Trophoblast cell (in vitro differentiated cells and primary cell): ENCODE data around the gene RHOXF1.
"Not testable (repeated sequence)": the region's sequence is repeated elsewhere in the genome, so short reads cannot be mapped to it uniquely, and the experiment has no call there.

Experiments used
- DNase-seq, 2 donors: peaks; one replicate each; pipeline ENCODE4 v3.0.0-alpha.2; 2016
- H2AFZ ChIP-seq: 2 replicates; pipeline ENCODE4 v1.6.1; 2013; ENCODE audit warnings: low read length, moderate library complexity, mild to moderate bottlenecking; ENCODE audit not compliant: insufficient read depth, poor library complexity
- H2AK5ac ChIP-seq: 2 replicates; pipeline ENCODE4 v1.6.1; 2013; ENCODE audit warnings: mild to moderate bottlenecking, low read length
- H2BK120ac ChIP-seq: 2 replicates; pipeline ENCODE4 v1.6.1; 2013; ENCODE audit warnings: low read length, mild to moderate bottlenecking, moderate library complexity; ENCODE audit not compliant: insufficient read depth, poor library complexity
- H2BK12ac ChIP-seq: 2 replicates; pipeline ENCODE4 v1.6.1; 2013; ENCODE audit warnings: mild to moderate bottlenecking, low read length, moderate library complexity
- H2BK5ac ChIP-seq: 2 replicates; pipeline ENCODE4 v1.6.1; 2013; ENCODE audit warnings: low read length, low read depth, moderate library complexity, mild to moderate bottlenecking; ENCODE audit not compliant: poor library complexity
- H3K14ac ChIP-seq: 2 replicates; pipeline ENCODE4 v1.6.1; 2013; ENCODE audit warnings: mild to moderate bottlenecking, low read length
- H3K18ac ChIP-seq: 2 replicates; pipeline ENCODE4 v1.6.1; 2013; ENCODE audit warnings: mild to moderate bottlenecking, low read length
- H3K23ac ChIP-seq: 2 replicates; pipeline ENCODE4 v1.6.1; 2013; ENCODE audit warnings: low read length
- H3K27ac ChIP-seq: 2 replicates; pipeline ENCODE4 v1.5.1; 2013; ENCODE audit warnings: low read depth, mild to moderate bottlenecking, inconsistent platforms, low read length, moderate library complexity
- H3K27me3 ChIP-seq: 2 replicates; pipeline ENCODE4 v1.6.1; 2013; ENCODE audit warnings: inconsistent platforms, mild to moderate bottlenecking, low read length, moderate library complexity; ENCODE audit not compliant: insufficient read depth
- H3K36me3 ChIP-seq, 2 experiments: 1 replicate in 1 of 2; 2 replicates in 1 of 2; pipeline ENCODE4 v1.6.1; 2013; ENCODE audit warnings: low read length in 2 of 2, mild to moderate bottlenecking in 2 of 2, moderate library complexity in 1 of 2; ENCODE audit not compliant: insufficient read depth in 2 of 2, control insufficient read depth in 1 of 2
- H3K4ac ChIP-seq: 2 replicates; pipeline ENCODE4 v1.6.1; 2013; ENCODE audit warnings: low read depth, mild to moderate bottlenecking, low read length, moderate library complexity
- H3K4me1 ChIP-seq, 2 experiments: 1 replicate in 1 of 2; 2 replicates in 1 of 2; pipeline ENCODE4 v1.6.1; 2013; ENCODE audit warnings: low read length in 2 of 2, mild to moderate bottlenecking in 2 of 2, moderate library complexity in 1 of 2; ENCODE audit not compliant: insufficient read depth in 2 of 2, control insufficient read depth in 1 of 2
- H3K4me2 ChIP-seq: 2 replicates; pipeline ENCODE4 v1.6.1; 2013; ENCODE audit warnings: inconsistent platforms, mild to moderate bottlenecking, low read length, moderate library complexity
- H3K4me3 ChIP-seq: 2 replicates; pipeline ENCODE4 v1.5.1; 2013; ENCODE audit warnings: mild to moderate bottlenecking, low read depth, low read length, inconsistent platforms
- H3K79me1 ChIP-seq: one replicate; pipeline ENCODE4 v1.6.1; 2013; ENCODE audit warnings: low read length
- H3K79me2 ChIP-seq: 2 replicates; pipeline ENCODE4 v1.6.1; 2013; ENCODE audit warnings: low read length, mild to moderate bottlenecking; ENCODE audit not compliant: control insufficient read depth, insufficient read depth, poor library complexity
- H3K9ac ChIP-seq: 2 replicates; pipeline ENCODE4 v1.6.1; 2013; ENCODE audit warnings: mild to moderate bottlenecking, low read length
- H3K9me3 ChIP-seq: 2 replicates; pipeline ENCODE4 v1.6.1; 2013; ENCODE audit warnings: low read depth, mild to moderate bottlenecking, control low read depth, inconsistent platforms, low read length; ENCODE audit not compliant: insufficient read depth
- H4K12ac ChIP-seq: 2 replicates; pipeline ENCODE4 v1.6.1; 2013; ENCODE audit warnings: low read depth, mild to moderate bottlenecking, low read length, moderate library complexity
- H4K8ac ChIP-seq: 2 replicates; pipeline ENCODE4 v1.6.1; 2013; ENCODE audit warnings: low read depth, mild to moderate bottlenecking, low read length, moderate library complexity
- H4K91ac ChIP-seq: one replicate; pipeline ENCODE4 v1.6.1; 2013; ENCODE audit warnings: low read depth, mild to moderate bottlenecking, low read length, moderate library complexity
- WGBS: extraction: QIAGEN DNeasy Blood & Tissue Kit; methylation state at CpG from one replicate; pipeline ENCODE4 v1.1.7; 2013; ENCODE audit warnings: missing lambda C conversion rate; ENCODE audit not compliant: insufficient read length, insufficient coverage; ENCODE audit errors: extremely low coverage; 5-methylcytosine and 5-hydroxymethylcytosine counted together

RHOXF1 gene

DNA sequence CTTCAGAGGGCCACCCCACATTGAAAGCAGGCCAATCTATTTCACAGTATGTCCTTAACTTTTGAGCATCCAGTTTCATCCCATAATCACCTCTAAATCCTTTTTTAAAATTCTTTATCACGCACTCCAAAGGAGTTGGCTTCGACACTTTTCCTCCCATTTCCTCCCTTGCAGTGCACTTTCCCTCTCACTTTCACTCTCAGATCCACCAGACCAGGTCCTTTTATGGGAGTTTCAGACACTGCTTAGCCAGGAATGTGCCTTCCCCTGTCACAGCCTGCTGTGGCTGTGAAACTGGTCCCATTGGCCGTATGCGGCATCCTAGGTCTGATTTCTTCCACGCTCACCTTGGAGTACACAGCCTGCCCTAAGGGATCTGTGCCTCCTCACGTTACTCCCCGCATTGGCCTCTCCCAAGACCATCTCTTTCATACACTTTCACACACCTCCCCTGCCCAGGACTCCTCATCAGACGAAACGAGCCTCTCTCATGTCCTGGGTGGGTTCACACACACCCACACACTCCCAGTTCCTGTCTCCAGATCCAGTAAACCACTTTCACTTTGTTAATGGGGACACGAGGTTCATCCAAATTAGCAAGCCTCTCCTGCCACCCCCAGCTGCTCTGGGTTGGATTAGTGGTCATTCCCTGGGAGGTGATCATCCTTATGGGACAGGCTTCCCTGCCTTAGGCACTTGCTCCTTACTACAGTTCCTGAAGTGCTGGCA is 28.3 kb downstream of the RHOXF1 start:
- Histone ChIP-seq H3K9me3 (no peaks in the 10 kb centered on the region), H4K91ac (no peak overlapping the region), H3K14ac (no peak overlapping the region), H3K18ac (no peak overlapping the region), H2AK5ac (no peak overlapping the region), H3K9ac (no peak overlapping the region), H3K36me3 (no peaks in the 10 kb centered on the region), H3K79me2 (no peaks in the 10 kb centered on the region), H2BK120ac (no peak overlapping the region), H3K79me1 (no peaks in the 10 kb centered on the region), H3K27me3 (no peaks in the 10 kb centered on the region), H4K12ac (no peak overlapping the region), H3K4me2 (no peak overlapping the region), H4K8ac (no peak overlapping the region), H2AFZ (no peak overlapping the region), H3K23ac (no peak overlapping the region), H3K4me1 (peaks cover 3 to 4% of the 10 kb centered on the region in 2 experiments), H3K4me3 (no peak overlapping the region), H2BK5ac (no peak overlapping the region), H3K27ac (no peak overlapping the region), H3K4ac (no peak overlapping the region), H2BK12ac (no peak overlapping the region)
- WGBS = no CpG with 5 or more reads among the region's 10 CpGs
- DNase-seq = no peak

DNA sequence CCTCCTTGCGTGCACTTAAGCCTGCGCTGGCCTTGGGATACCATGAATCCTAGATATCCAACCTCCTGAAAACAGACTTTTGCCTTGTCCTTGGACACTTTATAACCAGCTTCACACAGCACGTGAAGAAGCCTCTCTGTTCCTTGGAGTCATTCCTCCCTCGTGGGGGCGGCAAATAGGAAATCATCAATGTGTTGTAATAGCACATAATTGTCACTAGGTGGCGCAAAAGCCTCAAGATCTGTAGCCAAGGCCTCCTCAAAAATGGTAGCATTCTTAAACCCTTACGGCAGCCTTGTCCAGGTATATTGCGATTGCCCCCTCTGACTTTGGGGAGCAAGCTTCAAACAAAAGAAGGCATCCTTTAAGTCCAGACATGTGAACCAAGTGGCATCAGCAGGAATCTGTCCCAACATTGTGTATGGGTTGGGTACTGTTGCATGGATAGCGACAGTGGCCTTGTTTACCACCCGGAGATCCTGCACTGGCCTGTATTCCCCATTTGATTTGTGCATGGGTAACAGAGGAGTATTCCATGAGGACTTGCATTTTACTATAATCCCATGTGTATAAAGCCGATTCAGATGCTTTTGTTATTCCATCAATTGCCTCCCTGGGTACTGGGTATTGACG is 30.0 kb downstream of the RHOXF1 start:
- H3K18ac ChIP-seq, H3K23ac ChIP-seq, H4K91ac ChIP-seq, H4K8ac ChIP-seq, H3K4me3 ChIP-seq, H3K4me2 ChIP-seq, H3K9me3 ChIP-seq, DNase-seq, H4K12ac ChIP-seq, H3K79me2 ChIP-seq, H3K4me1 ChIP-seq, H2AK5ac ChIP-seq, H3K14ac ChIP-seq, H3K36me3 ChIP-seq, H2BK5ac ChIP-seq, H2BK120ac ChIP-seq, H3K27me3 ChIP-seq, H3K27ac ChIP-seq, H3K9ac ChIP-seq, H2AFZ ChIP-seq, H3K4ac ChIP-seq, H2BK12ac ChIP-seq, H3K79me1 ChIP-seq: not testable (repeated sequence)
- no CpG with 5 or more reads among the region's 12 CpGs for WGBS

DNA sequence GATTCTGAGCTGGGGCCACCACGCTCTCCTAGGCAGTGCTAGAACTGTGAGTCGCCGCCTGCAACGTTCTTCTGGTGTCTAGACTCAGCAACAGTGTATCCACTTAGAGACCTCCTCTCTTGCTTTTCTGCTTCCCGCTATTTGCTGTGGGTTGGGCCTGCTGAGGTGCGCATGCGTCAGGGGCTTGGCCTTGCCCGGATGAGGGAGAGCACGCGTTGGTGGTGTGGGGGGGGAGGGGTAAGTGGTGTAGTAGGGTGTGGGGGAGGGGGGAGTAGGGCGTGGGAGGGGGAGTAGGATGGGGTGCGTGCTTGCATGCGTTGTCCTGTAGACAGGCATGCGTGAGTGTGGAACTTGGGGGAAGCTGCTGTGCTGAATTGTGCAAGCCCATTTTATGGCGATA is 38.1 kb downstream of the RHOXF1 start, which contains the start of gene RHOXF2B:
TSS of gene RHOXF2B (minus strand) at position 101 of the 400 bp plus-strand sequence. CDS start 138 bp downstream, outside the sequence.
- not testable (repeated sequence) for H3K4me3 ChIP-seq, H3K36me3 ChIP-seq, H4K8ac ChIP-seq, H3K23ac ChIP-seq, H3K4me1 ChIP-seq, H2AFZ ChIP-seq, H3K9me3 ChIP-seq, H2AK5ac ChIP-seq, H3K27ac ChIP-seq, H3K4ac ChIP-seq, H4K91ac ChIP-seq, H3K18ac ChIP-seq, H3K79me1 ChIP-seq, H4K12ac ChIP-seq, H3K27me3 ChIP-seq, H3K9ac ChIP-seq, H2BK120ac ChIP-seq, H3K14ac ChIP-seq, H2BK5ac ChIP-seq, DNase-seq, H2BK12ac ChIP-seq, H3K4me2 ChIP-seq, H3K79me2 ChIP-seq
- whole genome bisulfite sequencing = no CpG with 5 or more reads among the region's 15 CpGs

DNA sequence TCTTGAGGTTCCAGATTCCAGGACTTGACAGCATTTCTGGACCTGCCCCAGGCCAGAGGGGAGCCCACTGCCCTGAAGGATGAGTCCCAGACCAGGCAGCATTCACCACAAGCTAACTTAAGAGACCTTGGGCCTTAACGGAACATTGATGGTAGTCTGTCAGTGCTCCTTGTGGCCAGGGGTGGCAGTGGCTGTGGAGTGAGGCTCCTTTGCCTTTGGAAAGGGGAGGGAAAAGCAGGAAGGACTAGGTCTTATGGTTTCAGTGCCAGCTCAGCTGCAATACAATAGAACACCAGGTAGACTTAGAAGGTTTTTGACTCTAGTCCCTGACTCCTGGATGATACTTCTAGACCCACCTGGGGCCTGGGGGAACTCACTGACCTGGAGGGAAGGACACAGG is 49.5 kb downstream of the RHOXF1 start:
- H3K4me2 ChIP-seq, H3K4me3 ChIP-seq, H3K18ac ChIP-seq, DNase-seq, H3K4me1 ChIP-seq, H2AK5ac ChIP-seq, H2BK12ac ChIP-seq, H2BK5ac ChIP-seq, H4K8ac ChIP-seq, H3K14ac ChIP-seq, H4K12ac ChIP-seq, H3K9me3 ChIP-seq, H2BK120ac ChIP-seq, H3K27ac ChIP-seq, H3K4ac ChIP-seq, H3K23ac ChIP-seq, H3K36me3 ChIP-seq, H3K79me2 ChIP-seq, H4K91ac ChIP-seq, H3K9ac ChIP-seq, H2AFZ ChIP-seq, H3K79me1 ChIP-seq, H3K27me3 ChIP-seq: not testable (repeated sequence)
- WGBS = no CpG with 5 or more reads among the region's 1 CpG
